Measurements from ENCODE around the gene GIGYF1. TPM values are rescaled to one million over a fixed set of nuclear protein-coding genes. Genes with fewer than 3 reads are reported as not detected.

GIGYF1 gene
- total and polyA plus RNA-seq, 2 of the 13 experiments (the other 11 are each of a cell fraction or from before 2014, with no cell fraction given), result 7.6 to 16.1 TPM

DNA sequence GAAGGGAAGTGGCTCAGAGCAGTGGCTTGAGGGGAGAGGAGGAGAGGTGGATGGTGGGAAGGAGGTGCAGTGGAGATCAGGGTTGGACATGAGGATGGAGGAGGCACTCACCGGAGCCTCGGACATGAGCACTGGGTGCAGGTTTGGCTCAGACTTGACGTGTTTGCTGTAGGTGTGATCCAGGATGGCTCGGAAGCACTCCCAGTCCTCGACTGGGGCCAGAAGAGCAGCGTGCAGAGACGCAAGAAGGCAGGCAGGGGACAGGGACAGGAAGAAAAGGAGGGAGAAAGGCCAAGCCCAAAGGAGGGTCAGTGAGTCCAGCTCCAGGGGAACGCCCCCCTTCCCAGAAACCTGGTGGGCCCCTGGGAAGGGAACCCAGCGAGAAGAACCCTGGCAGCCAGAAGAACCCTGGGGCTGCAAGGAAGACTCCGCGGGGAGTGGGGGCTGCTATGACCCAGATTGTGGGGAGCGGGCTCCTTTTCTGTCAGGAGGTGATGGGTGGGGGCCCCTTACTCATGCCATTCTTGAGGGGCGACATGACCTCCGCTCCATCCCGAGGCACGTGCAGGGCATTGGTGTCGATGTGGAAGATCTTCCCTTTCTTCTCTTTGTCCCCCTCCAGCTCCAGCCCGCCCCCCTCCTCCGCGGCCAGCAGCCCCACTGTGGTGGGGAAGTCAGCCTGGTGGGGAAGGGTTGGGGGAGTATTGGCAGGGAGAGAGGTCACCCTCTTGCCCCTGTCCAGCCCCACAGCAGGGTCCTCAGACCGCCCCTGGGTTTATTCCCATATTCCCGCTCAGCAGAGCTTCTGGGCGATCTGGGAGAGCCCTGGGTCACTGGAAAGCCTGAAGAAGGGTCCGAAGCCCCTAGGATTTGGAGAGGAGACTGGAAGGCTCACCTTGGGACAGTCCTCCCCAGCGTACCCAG, 38.9 kb downstream of the GIGYF1 start:
- no TSS peak for BruUV-seq (replicated peaks)
- POLR2A ChIA-PET, result interaction anchor here (1.3 kb wide), 1 partner anchor 69 kb away, joined by 6 read pairs; the partner anchor contains the start of genes FBXO24 and LRCH4

More for the DNA sequence above, 38.9 kb downstream of the GIGYF1 start:
- Histone ChIP-seq H3K4me2 (ENCODE audit: low read depth, low read length) (no peak overlapping the region), H3K36me3 (replicated peaks in 1 of 2; ENCODE audit: control insufficient read depth in 1 of 2, insufficient read depth in 2 of 2, low read length in 2 of 2) (no peaks in the 10 kb centered on the region), H3K4me3 (replicated peaks in 1 of 3; ENCODE audit: insufficient read depth in 1 of 3, low read depth in 2 of 3, low read length in 3 of 3) (no peak overlapping the region), H2AFZ (ENCODE audit: low read length) (no peak overlapping the region), H3K4me1 (ENCODE audit: insufficient read depth, low read length) (peaks cover 9% of the 10 kb centered on the region), H4K20me1 (ENCODE audit: insufficient read depth, low read length) (peaks cover 4% of the 10 kb centered on the region; the same call in 1 of the 2 replicates), H3K27ac (ENCODE audit: extremely low read length, insufficient read depth, low read length) (no peak overlapping the region), H3K9ac (ENCODE audit: insufficient read depth, low read depth, low read length) (no peak overlapping the region), H3K79me2 (ENCODE audit: insufficient read depth, low read length) (no peaks in the 10 kb centered on the region), H3K9me3 (ENCODE audit: low read length) (no peaks in the 10 kb centered on the region), H3K27me3 (ENCODE audit: control insufficient read depth in 1 of 2, insufficient read depth in 2 of 2, low read length in 2 of 2) (peaks cover 0 to 7% of the 10 kb centered on the region in 2 experiments; a peak in 2 of 5 replicates)
- CTCF ChIA-PET (ENCODE audit: low intra/inter-chr PET ratio, low total read pairs), result no interaction called here
- no peak for TF ChIP-seq CAMTA2 (CRISPR knock-in tag; IDR thresholded peaks at IDR 0.05; ENCODE audit: borderline replicate concordance)
- TF ChIP-seq, protein P1, sequence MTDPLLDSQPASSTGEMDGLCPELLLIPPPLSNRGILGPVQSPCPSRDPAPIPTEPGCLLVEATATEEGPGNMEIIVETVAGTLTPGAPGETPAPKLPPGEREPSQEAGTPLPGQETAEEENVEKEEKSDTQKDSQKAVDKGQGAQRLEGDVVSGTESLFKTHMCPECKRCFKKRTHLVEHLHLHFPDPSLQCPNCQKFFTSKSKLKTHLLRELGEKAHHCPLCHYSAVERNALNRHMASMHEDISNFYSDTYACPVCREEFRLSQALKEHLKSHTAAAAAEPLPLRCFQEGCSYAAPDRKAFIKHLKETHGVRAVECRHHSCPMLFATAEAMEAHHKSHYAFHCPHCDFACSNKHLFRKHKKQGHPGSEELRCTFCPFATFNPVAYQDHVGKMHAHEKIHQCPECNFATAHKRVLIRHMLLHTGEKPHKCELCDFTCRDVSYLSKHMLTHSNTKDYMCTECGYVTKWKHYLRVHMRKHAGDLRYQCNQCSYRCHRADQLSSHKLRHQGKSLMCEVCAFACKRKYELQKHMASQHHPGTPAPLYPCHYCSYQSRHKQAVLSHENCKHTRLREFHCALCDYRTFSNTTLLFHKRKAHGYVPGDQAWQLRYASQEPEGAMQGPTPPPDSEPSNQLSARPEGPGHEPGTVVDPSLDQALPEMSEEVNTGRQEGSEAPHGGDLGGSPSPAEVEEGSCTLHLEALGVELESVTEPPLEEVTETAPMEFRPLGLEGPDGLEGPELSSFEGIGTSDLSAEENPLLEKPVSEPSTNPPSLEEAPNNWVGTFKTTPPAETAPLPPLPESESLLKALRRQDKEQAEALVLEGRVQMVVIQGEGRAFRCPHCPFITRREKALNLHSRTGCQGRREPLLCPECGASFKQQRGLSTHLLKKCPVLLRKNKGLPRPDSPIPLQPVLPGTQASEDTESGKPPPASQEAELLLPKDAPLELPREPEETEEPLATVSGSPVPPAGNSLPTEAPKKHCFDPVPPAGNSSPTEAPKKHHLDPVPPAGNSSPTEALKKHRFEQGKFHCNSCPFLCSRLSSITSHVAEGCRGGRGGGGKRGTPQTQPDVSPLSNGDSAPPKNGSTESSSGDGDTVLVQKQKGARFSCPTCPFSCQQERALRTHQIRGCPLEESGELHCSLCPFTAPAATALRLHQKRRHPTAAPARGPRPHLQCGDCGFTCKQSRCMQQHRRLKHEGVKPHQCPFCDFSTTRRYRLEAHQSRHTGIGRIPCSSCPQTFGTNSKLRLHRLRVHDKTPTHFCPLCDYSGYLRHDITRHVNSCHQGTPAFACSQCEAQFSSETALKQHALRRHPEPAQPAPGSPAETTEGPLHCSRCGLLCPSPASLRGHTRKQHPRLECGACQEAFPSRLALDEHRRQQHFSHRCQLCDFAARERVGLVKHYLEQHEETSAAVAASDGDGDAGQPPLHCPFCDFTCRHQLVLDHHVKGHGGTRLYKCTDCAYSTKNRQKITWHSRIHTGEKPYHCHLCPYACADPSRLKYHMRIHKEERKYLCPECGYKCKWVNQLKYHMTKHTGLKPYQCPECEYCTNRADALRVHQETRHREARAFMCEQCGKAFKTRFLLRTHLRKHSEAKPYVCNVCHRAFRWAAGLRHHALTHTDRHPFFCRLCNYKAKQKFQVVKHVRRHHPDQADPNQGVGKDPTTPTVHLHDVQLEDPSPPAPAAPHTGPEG (CRISPR knock-in tag; IDR thresholded peaks at IDR 0.05), result no peak
- TF ChIP-seq, protein P2, sequence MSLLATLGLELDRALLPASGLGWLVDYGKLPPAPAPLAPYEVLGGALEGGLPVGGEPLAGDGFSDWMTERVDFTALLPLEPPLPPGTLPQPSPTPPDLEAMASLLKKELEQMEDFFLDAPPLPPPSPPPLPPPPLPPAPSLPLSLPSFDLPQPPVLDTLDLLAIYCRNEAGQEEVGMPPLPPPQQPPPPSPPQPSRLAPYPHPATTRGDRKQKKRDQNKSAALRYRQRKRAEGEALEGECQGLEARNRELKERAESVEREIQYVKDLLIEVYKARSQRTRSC (CRISPR knock-in tag; IDR thresholded peaks at IDR 0.05; ENCODE audit: low read depth), result no peak
- TF ChIP-seq TOE1 (CRISPR knock-in tag; IDR thresholded peaks at IDR 0.05), result no peak
- TF ChIP-seq XBP1 (CRISPR knock-in tag; IDR thresholded peaks at IDR 0.05), result no peak
- TF ChIP-seq ARHGAP35 (CRISPR knock-in tag; IDR thresholded peaks at IDR 0.05; ENCODE audit: borderline replicate concordance), result no peak
- TF ChIP-seq PHF20 (CRISPR knock-in tag; IDR thresholded peaks at IDR 0.05), result no peak
- in situ Hi-C loops (cut with HindIII; ENCODE audit: extremely low pct_ligation_motif_present, low pct_unique_long_range_greater_than_20kb), result no loop called here
- FAIRE-seq (no peak), DNase-seq (ENCODE audit: low spot score) (no peak), ATAC-seq (no peak)
- intact Hi-C loops (cut with micrococcal nuclease; ENCODE audit: unreplicated experiment), result no loop called here
- WGBS (ENCODE audit: low lambda C conversion rate), result 48% methylated on average over 11 of the region's 25 CpGs

Measured in HepG2 (cell line).